GM13977 (cell line): Measurements from ENCODE around the gene TIA1.
"Not testable (repeated sequence)": the region's sequence is repeated elsewhere in the genome, so short reads cannot be mapped to it uniquely, and the experiment has no call there.

Experiments
- DNase-seq: peaks from one replicate; pipeline ENCODE4 v3.0.0; 2012; ENCODE audit warnings: low spot score
- in situ Hi-C: fragments of 300-500 bp; cut with MboI; formaldehyde crosslinking; loops from one replicate; pipeline ENCODE4 v1.12.0; 2022; ENCODE audit warnings: low sequenced_read_pairs, low pct_unique_long_range_greater_than_20kb, mixed read lengths, inconsistent platforms; ENCODE audit not compliant: unreplicated experiment
- TF ChIP-seq, protein P1 (sequence below): IDR thresholded peaks from 2 replicates; pipeline ENCODE4 v1.5.1; 2012; ENCODE audit warnings: mild to moderate bottlenecking, control low read depth; ENCODE audit not compliant: insufficient read depth; ENCODE audit errors: extremely low read depth, missing control alignments

TIA1 gene, protein sequence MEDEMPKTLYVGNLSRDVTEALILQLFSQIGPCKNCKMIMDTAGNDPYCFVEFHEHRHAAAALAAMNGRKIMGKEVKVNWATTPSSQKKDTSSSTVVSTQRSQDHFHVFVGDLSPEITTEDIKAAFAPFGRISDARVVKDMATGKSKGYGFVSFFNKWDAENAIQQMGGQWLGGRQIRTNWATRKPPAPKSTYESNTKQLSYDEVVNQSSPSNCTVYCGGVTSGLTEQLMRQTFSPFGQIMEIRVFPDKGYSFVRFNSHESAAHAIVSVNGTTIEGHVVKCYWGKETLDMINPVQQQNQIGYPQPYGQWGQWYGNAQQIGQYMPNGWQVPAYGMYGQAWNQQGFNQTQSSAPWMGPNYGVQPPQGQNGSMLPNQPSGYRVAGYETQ

DNA sequence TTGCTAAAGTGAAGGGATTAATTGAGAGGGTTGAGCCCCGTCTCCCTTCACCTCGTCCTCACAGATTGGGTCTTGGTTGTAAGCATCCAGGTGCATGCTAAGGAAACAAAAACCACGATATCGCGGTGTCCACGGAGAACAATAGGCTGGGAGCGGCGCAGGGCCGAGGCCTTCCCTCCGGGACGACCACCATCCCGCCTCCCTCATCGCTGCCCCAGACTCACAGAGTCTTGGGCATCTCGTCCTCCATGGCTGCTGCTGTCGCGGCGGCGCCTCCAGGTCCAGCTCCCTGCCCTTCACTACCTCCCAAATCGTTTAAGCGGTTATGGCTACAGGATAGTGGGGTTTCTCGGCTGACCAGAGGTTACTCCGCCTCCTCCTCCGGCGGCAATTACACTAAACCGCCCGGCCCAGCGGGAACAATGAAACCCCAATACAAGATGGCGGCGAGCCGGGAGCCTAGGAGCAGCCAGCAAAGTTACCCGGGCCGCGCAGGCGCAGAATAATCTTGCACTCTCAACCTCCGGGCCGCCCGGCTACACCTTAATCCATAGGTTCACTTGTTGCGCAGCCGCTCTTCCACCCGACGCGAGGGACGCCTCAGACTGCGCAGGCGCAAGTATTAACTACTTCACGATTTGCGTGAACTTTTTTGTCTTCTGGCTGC, at the start of gene TIA1:
Gene TIA1 (minus strand): TSS at position 448 of the 667 bp plus-strand sequence. CDS start 198 bp downstream, at position 250.
- TF ChIP-seq, protein P1, sequence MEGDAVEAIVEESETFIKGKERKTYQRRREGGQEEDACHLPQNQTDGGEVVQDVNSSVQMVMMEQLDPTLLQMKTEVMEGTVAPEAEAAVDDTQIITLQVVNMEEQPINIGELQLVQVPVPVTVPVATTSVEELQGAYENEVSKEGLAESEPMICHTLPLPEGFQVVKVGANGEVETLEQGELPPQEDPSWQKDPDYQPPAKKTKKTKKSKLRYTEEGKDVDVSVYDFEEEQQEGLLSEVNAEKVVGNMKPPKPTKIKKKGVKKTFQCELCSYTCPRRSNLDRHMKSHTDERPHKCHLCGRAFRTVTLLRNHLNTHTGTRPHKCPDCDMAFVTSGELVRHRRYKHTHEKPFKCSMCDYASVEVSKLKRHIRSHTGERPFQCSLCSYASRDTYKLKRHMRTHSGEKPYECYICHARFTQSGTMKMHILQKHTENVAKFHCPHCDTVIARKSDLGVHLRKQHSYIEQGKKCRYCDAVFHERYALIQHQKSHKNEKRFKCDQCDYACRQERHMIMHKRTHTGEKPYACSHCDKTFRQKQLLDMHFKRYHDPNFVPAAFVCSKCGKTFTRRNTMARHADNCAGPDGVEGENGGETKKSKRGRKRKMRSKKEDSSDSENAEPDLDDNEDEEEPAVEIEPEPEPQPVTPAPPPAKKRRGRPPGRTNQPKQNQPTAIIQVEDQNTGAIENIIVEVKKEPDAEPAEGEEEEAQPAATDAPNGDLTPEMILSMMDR, result no peak
- in situ Hi-C loops, result no loop called here
- DNase-seq, result peak; percentile 94

DNA sequence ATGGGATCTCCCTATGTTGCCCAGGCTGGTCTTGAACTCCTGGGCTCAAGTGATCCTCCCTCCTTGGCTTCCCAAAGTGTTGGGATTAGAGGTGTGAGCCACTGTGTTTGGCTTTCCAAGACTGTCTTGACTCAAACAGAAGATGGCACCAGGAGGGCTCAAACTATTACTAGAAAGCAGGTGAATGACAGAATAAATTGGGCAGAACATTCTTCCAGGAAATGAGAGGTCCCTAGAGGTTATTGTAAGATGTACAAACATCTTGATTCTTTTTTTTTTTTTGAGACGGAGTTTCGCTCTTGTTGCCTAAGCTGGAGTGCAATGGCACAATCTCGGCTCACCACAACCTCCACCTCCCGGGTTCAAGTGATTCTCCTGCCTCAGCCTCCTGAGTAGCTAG, 49.4 kb upstream of the TIA1 start:
- DNase-seq, result not testable (repeated sequence)
- in situ Hi-C loops, result loop anchor here (25.0 kb wide), 1 partner anchor 386 kb away; the partner anchor contains the start of gene MXD1

DNA sequence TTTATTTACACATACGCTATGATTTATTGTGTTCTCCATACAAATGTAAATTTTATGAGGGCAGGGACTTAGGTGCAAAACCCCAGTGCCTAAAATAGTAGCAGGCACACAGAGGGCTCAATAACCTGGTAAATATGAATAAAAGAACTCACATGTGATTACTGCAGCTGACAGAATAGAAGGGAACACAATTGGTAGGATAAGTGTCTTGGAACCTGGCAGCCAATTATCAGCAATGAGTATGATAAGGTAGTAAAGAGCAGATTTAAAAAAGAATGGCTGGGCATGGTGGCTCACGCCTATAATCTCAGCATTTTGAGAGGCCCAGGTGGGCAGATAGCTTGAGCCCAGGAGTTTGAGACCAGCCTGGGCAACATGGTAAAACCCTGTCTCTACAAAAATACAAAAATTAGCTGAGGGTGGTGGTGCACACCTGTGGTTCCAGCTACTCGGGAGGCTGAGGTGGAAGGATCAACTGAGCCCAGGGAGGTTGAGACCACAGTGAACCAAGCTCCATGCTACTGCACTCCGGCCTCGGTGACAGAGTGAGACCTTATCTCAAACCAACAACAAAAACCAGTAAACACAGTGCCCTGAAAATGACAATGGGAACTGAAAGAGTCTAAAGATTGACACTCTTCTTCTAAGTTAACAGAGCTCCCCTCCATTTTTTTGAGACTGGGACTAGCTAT, 35.2 kb upstream of the TIA1 start:
- DNase-seq, result no peak
- in situ Hi-C loops, result loop anchor here (25.0 kb wide), 1 partner anchor 371 kb away; the partner anchor contains the start of gene MXD1
- TF ChIP-seq, protein P1, result no peak

DNA sequence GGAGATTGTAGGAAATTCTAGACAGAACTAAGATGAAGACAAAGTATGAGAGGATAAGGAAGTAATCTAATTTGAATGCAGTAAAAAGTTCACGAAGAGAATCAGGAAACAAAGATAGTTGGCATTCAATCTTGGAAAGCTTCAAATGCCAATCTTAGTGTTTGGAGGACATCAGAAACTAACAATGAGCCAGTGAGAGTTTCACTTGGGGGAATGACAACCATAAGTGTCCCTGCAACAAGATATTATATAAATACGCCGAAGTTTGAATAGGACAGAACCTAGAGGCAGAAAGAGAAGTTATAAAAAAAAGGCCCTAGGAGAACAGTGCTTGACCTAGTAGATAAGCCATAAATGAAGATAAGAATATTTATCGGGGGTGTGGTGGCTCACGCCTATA, 34.0 kb upstream of the TIA1 start:
- TF ChIP-seq, protein P1, result no peak
- in situ Hi-C loops, result loop anchor here (25.0 kb wide), 1 partner anchor 370 kb away; the partner anchor contains the start of gene MXD1
- DNase-seq, result no peak

DNA sequence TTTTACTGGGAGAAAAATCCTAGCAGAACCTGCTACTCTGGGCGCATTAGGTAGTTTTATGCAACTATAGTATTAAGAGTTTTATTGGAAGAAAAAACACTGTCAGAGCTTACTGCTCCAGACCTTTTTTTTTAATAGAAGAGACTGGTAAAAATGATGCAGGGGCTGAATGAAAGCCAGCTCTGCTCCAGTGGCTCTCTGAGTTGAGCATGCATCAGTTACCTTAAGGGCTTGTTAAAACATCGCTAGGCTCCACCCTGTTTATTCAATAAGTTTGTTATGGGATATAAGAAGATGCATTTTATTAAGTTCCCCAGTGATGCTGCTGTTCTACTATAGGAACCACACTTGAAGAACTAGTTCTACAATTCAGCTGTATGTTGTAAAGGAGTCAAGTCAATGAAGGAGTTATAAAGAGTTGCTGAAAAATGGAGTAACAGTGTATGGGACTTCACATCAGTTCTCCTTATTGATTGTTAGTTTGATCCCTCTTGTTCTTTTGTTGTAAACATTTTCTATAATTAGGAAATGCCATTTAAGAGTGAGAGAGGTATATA, 31.9 kb upstream of the TIA1 start:
- in situ Hi-C loops, result loop anchor here (25.0 kb wide), 1 partner anchor 368 kb away; the partner anchor contains the start of gene MXD1
- TF ChIP-seq, protein P1, result no peak
- no peak for DNase-seq

DNA sequence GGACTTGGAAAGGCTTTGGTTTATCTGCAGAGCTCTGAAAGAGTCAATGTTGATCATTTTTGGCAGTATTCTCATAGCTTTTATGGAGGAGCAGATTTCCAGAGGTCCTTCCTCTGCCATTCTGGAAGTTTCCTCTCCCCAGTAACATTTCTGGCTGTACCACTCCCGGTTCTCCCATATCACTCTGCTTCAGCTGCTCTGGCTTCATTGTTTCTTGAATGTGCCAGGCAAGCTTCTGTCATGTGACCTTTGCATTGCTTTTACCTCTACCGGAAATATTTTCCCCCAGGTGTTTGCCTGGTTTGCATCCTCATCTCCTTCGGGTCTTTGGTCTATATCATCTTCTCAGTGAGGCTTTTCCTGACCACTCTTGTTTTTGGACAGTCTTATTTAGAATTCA, 21.9 kb upstream of the TIA1 start:
- DNase-seq, result no peak

DNA sequence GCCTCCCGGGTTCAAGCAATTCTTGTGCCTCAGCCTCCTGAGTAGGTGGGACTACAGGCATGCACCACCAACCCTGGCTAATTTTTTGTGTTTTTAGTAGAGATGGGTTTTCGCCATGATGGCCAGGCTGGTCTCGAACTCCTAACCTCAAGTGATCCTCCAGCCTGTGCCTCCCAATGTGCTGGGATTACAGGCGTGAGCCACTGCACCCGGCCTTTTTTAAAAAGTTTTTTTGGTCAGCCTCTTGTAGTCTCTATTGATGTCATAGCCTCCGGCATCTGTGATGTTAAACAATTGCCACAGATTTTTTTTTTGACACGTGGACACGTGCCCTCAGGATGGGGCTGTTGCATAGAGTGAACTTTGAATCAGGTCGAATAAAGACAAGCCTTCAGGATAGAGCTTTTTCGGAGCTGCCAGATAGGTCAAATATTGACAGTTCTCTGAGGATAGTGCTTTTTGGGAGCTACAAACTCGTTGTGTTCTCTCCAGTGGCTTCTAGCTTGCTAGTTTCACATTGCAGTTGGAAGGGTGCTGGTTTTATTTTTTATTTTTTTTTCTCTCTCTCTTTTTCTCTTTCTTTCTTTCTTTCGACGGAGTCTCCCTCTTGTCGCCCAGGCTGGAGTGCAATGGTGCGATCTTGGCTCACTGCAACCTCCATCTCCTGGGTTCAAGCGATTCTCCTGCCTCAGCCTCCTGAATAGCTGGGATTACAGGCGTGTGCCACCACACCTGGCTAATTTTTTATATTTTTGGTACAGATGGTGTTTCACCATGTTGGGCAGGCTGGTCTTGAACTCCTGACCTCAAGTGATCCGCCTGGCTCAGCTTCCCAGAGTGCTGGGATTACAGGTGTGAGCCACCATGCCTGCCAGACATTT, 21.2 kb upstream of the TIA1 start:
- in situ Hi-C loops, result not testable (repeated sequence)

More for the DNA sequence above, 21.9 kb upstream of the TIA1 start:
- in situ Hi-C loops, result no loop called here
- TF ChIP-seq, protein P1, result no peak

DNA sequence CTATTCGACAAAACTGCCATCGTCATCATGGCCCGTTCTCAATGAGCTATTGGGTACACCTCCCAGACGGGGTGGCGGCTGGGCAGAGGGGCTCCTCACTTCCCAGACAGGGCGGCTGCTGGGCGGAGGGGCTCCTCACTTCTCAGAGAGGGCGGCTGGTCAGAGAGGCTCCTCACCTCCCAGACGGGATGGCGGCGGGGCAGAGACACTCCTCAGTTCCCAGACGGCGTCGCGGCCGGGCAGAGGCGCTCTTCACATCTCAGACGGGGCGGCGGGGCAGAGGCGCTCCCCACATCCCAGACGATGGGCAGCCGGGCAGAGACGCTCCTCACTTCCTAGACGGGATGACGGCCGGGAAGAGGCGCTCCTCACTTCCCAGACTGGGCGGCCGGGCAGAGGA, 18.5 kb upstream of the TIA1 start:
- in situ Hi-C loops, result not testable (repeated sequence)

More for the DNA sequence above, 21.2 kb upstream of the TIA1 start:
- DNase-seq, result not testable (repeated sequence)

More for the DNA sequence above, 18.5 kb upstream of the TIA1 start:
- not testable (repeated sequence) for DNase-seq
